HG03521 (cell line): ENCODE results near the gene RRAS2.

ENCODE experiments used
- ATAC-seq: cut with Tn5 transposase; IDR thresholded peaks from one replicate; pipeline ENCODE4 v1.9.1; 2021; ENCODE audit warnings: mild to moderate bottlenecking, moderate library complexity; ENCODE audit not compliant: unreplicated experiment

The RRAS2 gene

GRCh38 chr11:14340721-14341120 is 18.3 kb downstream of the RRAS2 start:
- no peak for ATAC-seq

- no peak for ATAC-seq
These were observed 19.6 kb downstream of the RRAS2 start for GRCh38 chr11:14339356-14339755.

GRCh38 chr11:14336507-14337503 is 22.2 kb downstream of the RRAS2 start:
- no peak for ATAC-seq

GRCh38 chr11:14335712-14336111 is 23.3 kb downstream of the RRAS2 start:
- ATAC-seq = no peak

- ATAC-seq = no peak
These were observed 24.1 kb downstream of the RRAS2 start for GRCh38 chr11:14334893-14335292.

GRCh38 chr11:14334192-14334591 is 24.8 kb downstream of the RRAS2 start:
- ATAC-seq = no peak

- ATAC-seq = no peak
These were observed 27.4 kb downstream of the RRAS2 start for GRCh38 chr11:14331476-14332136.

GRCh38 chr11:14330881-14331280 is 28.1 kb downstream of the RRAS2 start:
- no peak for ATAC-seq

- no peak for ATAC-seq
These were observed 29.3 kb downstream of the RRAS2 start for GRCh38 chr11:14329702-14330101.

- ATAC-seq = no peak
These were observed 31.9 kb downstream of the RRAS2 start for GRCh38 chr11:14327116-14327515.

- no peak for ATAC-seq
These were observed 35.8 kb downstream of the RRAS2 start for GRCh38 chr11:14323118-14323676.

GRCh38 chr11:14322510-14322909 is 36.5 kb downstream of the RRAS2 start:
- ATAC-seq = no peak

- no peak for ATAC-seq
These were observed 39.0 kb downstream of the RRAS2 start for GRCh38 chr11:14320020-14320419.

- ATAC-seq = no peak
These were observed 40.4 kb downstream of the RRAS2 start for GRCh38 chr11:14318581-14318981.

- ATAC-seq = no peak
These were observed 41.2 kb downstream of the RRAS2 start for GRCh38 chr11:14317659-14318325.

- no peak for ATAC-seq
These were observed 43.9 kb downstream of the RRAS2 start for GRCh38 chr11:14315130-14315529.

- ATAC-seq = no peak
These were observed 44.9 kb downstream of the RRAS2 start for GRCh38 chr11:14314127-14314526.

- ATAC-seq = no peak
These were observed 46.1 kb downstream of the RRAS2 start for GRCh38 chr11:14312736-14313438.

- ATAC-seq = no peak
These were observed 48.3 kb downstream of the RRAS2 start for GRCh38 chr11:14310679-14311078.

- no peak for ATAC-seq
These were observed 49.4 kb downstream of the RRAS2 start for GRCh38 chr11:14309425-14310192.
